ENCODE results near the gene ZBTB7B.

Gene ZBTB7B

GRCh38 chr1:155040358-155041093 is 37.9 kb downstream of the ZBTB7B start:
- DNase-seq, result no peak

- no peak for DNase-seq
Observed at GRCh38 chr1:155042789-155043188, 40.2 kb downstream of the ZBTB7B start.

- no peak for DNase-seq
Observed at GRCh38 chr1:155043301-155043702, 40.7 kb downstream of the ZBTB7B start.

GRCh38 chr1:155043793-155044192 is 41.2 kb downstream of the ZBTB7B start:
- DNase-seq, result no peak

- no peak for DNase-seq
Observed at GRCh38 chr1:155044365-155044764, 41.8 kb downstream of the ZBTB7B start.

- DNase-seq, result peak; percentile 59
Observed at GRCh38 chr1:155044812-155045657, 42.4 kb downstream of the ZBTB7B start.

- no peak for DNase-seq
Observed at GRCh38 chr1:155048449-155049334, 46.1 kb downstream of the ZBTB7B start.

GRCh38 chr1:155049651-155050559 is 47.3 kb downstream of the ZBTB7B start:
- no peak for DNase-seq

GRCh38 chr1:155050560-155051341 is 48.1 kb downstream of the ZBTB7B start, which contains the start of gene ADAM15:
ADAM15 (plus strand) TSS chr1:155051316; CDS start chr1:155051387, 71 bp downstream.
- peak; percentile 78 for DNase-seq

- DNase-seq, result no peak
Observed at GRCh38 chr1:155051342-155051776, 48.8 kb downstream of the ZBTB7B start.

- peak; percentile 42 for DNase-seq
Observed at GRCh38 chr1:155051777-155052398, 49.3 kb downstream of the ZBTB7B start.

- DNase-seq, result peak; percentile 36
Observed at GRCh38 chr1:155052439-155053395, 50.1 kb downstream of the ZBTB7B start.

GRCh38 chr1:155053531-155054105 is 51.0 kb downstream of the ZBTB7B start:
- DNase-seq, result no peak

- DNase-seq, result no peak
Observed at GRCh38 chr1:155057104-155057503, 54.5 kb downstream of the ZBTB7B start.

- DNase-seq, result no peak
Observed at GRCh38 chr1:155057788-155058211, 55.2 kb downstream of the ZBTB7B start.

- no peak for DNase-seq
Observed at GRCh38 chr1:155060736-155061135, 58.1 kb downstream of the ZBTB7B start.

- peak; percentile 97 for DNase-seq
Observed at GRCh38 chr1:155061381-155062150, 59.0 kb downstream of the ZBTB7B start.

GRCh38 chr1:155062151-155062686 is 59.6 kb downstream of the ZBTB7B start:
- no peak for DNase-seq
